RWPE1 (cell line): ENCODE measurements around the gene HDGFL3.

Experiments
- CTCF ChIA-PET: fragments of 350-600 bp; sonication (Branson Sonifier 250); formaldehyde crosslinking; extraction: SDS; loops from one replicate; lab custom pipeline; 2021; lab: Yijun Ruan, JAX
- POLR2A ChIA-PET: fragments of 400-600 bp; formaldehyde crosslinking; extraction: SDS; loops from one replicate; lab custom pipeline; 2020; ENCODE audit warnings: antibody characterized with exemption; ENCODE audit not compliant: low non-redundant PET; lab: Yijun Ruan, JAX
- DNase-seq: peaks from one replicate; pipeline ENCODE4 v3.0.0; 2012; ENCODE audit warnings: low spot score
- H3K27ac ChIP-seq: fragments of 450-650 bp; 2 replicates; pipeline ENCODE4 v1.5.1; 2017
- TF ChIP-seq, protein P1 (sequence below): fragments of 450-650 bp; conservative IDR thresholded peaks from 2 replicates; pipeline ENCODE4 v1.5.1; 2017; ENCODE audit warnings: low read depth, mild to moderate bottlenecking

HDGFL3 gene

DNA sequence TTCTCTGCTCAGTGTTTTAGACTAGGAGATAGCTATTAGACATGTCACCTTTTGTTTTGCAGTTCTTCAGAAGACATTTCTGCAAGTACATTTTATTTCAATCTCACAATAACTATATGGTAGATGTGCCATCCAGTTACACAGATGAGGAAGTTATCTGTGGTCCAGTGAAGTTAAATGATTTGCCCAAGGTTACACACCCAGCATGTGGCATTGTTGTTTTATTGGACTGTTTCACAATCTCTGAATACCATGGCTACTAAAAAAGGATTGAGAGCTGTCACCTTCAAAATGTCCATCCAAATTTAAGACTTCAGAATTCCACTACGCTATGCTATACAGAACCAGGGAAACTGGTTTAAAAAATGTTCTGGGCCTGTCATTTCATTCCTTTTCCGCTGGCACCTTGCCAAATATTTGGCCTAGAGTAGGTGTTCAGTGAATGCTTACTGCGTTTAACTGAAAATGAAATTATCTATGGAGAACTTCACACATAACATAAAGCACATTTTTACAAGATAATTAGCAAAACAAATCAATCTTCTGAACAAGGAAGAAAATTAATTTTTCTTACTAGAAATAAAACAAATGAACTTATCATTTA, 80.0 kb downstream of the HDGFL3 start:
- no peak for DNase-seq
- TF ChIP-seq, protein P1, sequence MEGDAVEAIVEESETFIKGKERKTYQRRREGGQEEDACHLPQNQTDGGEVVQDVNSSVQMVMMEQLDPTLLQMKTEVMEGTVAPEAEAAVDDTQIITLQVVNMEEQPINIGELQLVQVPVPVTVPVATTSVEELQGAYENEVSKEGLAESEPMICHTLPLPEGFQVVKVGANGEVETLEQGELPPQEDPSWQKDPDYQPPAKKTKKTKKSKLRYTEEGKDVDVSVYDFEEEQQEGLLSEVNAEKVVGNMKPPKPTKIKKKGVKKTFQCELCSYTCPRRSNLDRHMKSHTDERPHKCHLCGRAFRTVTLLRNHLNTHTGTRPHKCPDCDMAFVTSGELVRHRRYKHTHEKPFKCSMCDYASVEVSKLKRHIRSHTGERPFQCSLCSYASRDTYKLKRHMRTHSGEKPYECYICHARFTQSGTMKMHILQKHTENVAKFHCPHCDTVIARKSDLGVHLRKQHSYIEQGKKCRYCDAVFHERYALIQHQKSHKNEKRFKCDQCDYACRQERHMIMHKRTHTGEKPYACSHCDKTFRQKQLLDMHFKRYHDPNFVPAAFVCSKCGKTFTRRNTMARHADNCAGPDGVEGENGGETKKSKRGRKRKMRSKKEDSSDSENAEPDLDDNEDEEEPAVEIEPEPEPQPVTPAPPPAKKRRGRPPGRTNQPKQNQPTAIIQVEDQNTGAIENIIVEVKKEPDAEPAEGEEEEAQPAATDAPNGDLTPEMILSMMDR, result no peak
- no peak overlapping the region for H3K27ac ChIP-seq
- ChIA-PET POLR2A (no interaction called here), CTCF (no interaction called here)

DNA sequence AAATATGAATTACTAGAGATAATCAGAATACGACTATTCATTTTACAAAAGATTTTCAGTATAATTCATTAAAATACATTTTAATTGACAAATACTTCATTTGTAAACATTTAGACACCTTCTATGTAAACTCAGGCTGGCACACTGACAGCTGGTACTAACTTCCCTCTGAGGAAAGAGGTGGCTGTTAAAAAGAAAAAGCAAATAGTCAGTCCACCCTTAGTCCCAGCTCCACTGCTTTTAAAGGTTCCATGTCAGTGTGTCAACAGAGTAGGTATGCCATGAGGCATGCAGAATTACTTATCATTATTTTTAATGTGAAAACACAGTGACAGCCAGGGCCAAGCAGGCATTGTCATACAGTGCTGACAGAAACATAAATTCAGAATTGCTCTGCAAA, 84.1 kb downstream of the HDGFL3 start:
- no peak for DNase-seq
- CTCF ChIA-PET, result interaction anchor here (0.6 to 0.7 kb wide), 2 partner anchors 10 to 421 kb away, joined by 3 to 4 read pairs; no protein-coding TSS in a partner anchor
- POLR2A ChIA-PET, result no interaction called here
- TF ChIP-seq, protein P1, result no peak
- H3K27ac ChIP-seq, result no peak overlapping the region

DNA sequence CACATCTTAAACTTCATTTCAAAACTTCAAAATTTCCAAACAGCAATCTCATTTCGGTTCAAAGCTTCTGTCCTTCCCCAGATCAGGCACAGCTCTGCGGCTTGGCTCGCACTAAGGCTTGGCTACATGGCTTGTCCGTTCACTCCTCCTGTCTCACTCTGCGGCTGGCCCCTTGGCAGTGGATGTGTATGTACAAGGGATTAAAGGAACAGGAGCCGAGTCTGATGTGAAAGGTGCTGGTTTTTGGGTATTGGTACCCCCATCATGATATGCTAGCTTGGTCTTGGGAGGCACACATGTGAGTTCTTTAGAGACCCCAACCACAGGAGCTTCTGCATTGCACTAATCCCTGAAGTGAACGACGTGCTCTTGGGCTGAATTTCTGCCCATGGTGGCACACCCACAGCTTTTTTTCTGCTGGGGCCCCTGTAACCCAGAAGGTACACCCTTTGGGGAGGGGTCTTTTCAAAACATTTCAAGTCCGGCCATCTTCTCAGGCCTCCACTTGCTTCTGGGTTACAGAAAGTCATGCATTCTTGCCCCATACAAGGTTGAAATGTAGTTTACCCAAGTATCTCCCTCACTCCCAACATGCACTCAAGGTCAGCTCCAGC, 87.5 kb downstream of the HDGFL3 start:
- CTCF ChIA-PET, result no interaction called here
- POLR2A ChIA-PET, result no interaction called here
- DNase-seq, result no peak
- TF ChIP-seq, protein P1, result no peak
- H3K27ac ChIP-seq, result no peak overlapping the region

DNA sequence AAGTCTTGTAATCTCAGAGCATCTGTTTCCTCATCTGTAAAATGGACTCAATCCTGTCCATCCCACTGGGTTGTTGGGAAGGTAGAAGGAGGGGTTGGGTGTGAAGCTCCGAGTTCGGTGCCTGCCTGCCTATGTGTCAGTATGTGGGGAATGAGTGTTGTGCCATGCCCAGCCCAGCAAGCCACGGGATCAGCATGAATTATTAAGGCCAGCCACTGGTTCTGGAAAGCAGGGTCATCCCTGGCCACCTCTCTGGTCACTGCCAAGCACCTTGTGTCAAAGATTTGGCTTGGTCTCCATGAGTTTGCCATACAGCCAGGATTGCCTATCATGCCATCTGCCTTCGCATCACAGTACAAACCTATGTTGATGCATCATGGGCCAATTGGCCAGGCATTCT, 88.7 kb downstream of the HDGFL3 start:
- ChIA-PET POLR2A (no interaction called here), CTCF (interaction anchor here (0.7 kb wide), 1 partner anchor 11 kb away, joined by 3 read pairs; no protein-coding TSS in a partner anchor)
- TF ChIP-seq, protein P1, result no peak
- no peak for DNase-seq
- H3K27ac ChIP-seq, result no peak overlapping the region

DNA sequence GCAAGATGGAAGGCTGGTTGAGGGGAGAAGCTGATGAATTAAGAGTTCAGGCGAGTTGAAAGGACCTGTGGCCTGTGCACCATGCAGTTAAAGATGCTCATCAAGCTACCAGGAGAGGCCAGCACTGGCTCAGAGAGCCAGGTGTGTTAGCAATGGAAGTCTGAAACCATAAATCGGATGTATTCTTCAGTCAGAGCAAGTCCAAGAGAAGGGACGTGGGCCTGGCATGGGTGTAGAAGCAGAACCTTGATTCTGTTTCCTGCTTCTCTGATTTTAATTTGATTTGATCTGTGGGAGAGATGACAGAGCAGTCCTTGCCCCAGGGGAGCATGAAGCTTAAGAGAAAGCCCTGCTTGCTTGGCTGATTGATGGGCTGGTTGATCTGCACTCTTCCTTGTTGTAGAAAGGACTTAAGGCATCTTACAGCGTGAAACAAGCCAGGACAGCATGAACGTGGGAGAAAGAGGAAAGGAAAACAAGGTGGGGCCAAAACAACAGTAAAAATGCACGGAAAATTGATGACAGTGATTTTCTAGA, 89.3 kb downstream of the HDGFL3 start:
- TF ChIP-seq, protein P1, result no peak
- ChIA-PET CTCF (interaction anchor here (0.7 kb wide), 1 partner anchor 11 kb away, joined by 3 read pairs; no protein-coding TSS in a partner anchor), POLR2A (no interaction called here)
- no peak for DNase-seq
- no peak overlapping the region for H3K27ac ChIP-seq

DNA sequence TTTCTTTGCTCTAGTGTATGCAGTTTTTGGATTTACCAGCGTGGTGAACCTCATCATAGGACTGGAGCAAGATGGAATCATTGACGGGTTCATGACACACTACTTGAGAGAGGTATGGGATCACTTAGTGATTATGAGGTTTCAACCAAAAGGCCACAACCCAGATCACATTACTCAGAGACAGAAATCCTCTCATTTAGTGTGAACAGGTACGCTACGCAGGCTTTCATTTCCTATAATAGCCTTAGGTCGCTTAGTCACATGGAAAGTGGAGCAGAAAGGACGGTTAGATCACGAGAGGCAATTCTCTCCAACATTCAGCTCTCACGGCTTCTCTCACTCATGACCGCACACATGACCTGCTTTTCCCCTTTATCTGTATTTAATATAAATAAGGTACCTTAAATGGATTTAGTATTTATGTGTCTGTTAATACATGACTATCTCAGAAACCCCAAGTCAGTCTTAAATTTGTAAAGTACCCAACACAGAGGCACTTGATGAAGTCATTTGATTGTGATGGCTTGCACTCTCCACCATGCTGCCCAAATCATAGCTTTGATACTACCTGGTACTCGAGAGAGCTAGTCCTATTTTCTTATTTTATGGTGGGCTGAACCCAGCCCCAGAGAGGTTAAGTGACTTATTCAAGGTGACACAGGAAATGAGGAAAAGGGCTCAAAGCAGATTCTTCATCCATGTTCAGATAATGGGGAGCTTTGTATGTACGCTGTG, 91.6 kb downstream of the HDGFL3 start:
- DNase-seq, result no peak
- no peak overlapping the region for H3K27ac ChIP-seq
- ChIA-PET POLR2A (no interaction called here), CTCF (no interaction called here)
- TF ChIP-seq, protein P1, result no peak
